Retinal pigment epithelial cell (primary cell): Measurements from ENCODE around the gene TEX28.

ENCODE experiments used
- DNase-seq: peaks from one replicate; pipeline ENCODE4 v3.0.0-alpha.2; 2010; ENCODE audit warnings: low read depth
- H3K4me3 ChIP-seq: 2 replicates; pipeline ENCODE4 v1.5.1; 2011; ENCODE audit warnings: mild to moderate bottlenecking, low read length, control low read depth, moderate library complexity
- CTCF ChIP-seq: conservative IDR thresholded peaks from 2 replicates; pipeline ENCODE4 v1.5.1; 2011; ENCODE audit warnings: low read depth, low read length, control low read depth, inconsistent platforms

The TEX28 gene

DNA sequence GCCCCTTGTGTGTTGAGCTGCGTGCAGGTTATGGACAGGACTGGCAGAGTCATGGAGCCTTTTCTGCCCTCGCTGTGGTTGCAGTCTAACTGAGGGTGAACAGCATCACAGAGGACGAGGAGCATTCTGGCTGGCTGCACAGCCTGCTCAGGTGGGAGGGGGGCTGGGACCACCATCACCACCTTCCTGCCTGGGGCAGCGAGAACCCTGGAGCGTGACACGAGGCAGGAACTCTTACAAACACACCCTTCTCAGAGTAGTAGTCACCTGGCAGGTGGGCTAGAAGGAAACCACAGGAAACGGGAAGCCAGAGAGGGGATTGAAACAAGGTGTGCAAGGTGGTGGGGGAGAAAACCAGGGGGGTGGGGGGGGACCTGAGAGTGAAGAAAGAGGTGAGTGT is 26.2 kb upstream of the TEX28 start:
- DNase-seq: no peak
- no peak for TF ChIP-seq CTCF

GRCh38 chrX:154320406-154320805 is 25.5 kb upstream of the TEX28 start:
- TF ChIP-seq CTCF: no peak
- H3K4me3 ChIP-seq: no peak overlapping the region
- no peak for DNase-seq

More for the DNA sequence above, 26.2 kb upstream of the TEX28 start:
- no peak overlapping the region for H3K4me3 ChIP-seq

- peak; percentile 65 for TF ChIP-seq CTCF
- no peak overlapping the region for H3K4me3 ChIP-seq
- no peak for DNase-seq
These were observed 22.6 kb upstream of the TEX28 start for GRCh38 chrX:154317391-154317995.

DNA sequence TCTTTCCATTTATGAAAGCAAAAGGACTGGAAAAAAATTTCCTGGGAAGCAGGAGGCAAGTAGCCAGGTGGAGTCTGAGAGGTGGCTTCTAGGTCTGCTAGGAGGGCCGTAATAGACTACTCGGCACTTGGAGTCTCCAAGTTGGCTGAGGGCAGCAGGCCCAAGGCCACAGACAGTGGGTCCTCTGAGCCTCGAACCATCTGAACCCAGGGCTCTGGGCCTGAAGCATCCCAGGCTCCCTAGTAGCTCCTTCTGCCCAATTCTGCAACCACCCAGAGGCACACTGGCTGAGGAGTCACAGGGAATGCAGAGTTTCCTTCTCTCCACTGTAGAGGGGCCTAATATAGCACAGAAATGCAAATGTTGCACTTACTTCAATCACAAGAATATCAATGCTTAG is 20.5 kb upstream of the TEX28 start:
- H3K4me3 ChIP-seq: no peak overlapping the region
- TF ChIP-seq CTCF: no peak
- no peak for DNase-seq

GRCh38 chrX:154313147-154313546 is 18.2 kb upstream of the TEX28 start:
- no peak for DNase-seq

DNA sequence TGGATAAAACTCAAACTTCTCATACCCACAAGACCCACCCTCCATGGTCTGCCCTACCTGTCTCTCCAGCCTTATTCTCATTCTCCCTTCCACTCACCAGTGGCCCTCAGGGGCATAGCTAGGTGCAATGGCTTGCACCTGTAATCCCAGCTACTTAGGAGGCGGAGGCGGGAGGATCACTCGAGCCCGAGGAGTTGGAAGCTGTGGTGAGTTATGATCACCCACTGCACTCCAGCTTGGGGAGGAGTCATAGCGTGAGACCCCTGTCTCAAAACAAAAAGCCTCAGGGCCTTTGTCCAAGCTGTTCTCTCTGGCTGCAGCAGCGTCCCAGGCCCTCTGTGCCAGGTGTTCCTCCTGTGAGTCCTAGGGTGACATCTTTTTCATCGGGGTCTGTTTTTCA is 17.2 kb upstream of the TEX28 start:
- DNase-seq: no peak
- no peak for TF ChIP-seq CTCF
- H3K4me3 ChIP-seq: no peak overlapping the region

More at GRCh38 chrX:154313147-154313546, 18.2 kb upstream of the TEX28 start:
- TF ChIP-seq CTCF: no peak
- no peak overlapping the region for H3K4me3 ChIP-seq

DNA sequence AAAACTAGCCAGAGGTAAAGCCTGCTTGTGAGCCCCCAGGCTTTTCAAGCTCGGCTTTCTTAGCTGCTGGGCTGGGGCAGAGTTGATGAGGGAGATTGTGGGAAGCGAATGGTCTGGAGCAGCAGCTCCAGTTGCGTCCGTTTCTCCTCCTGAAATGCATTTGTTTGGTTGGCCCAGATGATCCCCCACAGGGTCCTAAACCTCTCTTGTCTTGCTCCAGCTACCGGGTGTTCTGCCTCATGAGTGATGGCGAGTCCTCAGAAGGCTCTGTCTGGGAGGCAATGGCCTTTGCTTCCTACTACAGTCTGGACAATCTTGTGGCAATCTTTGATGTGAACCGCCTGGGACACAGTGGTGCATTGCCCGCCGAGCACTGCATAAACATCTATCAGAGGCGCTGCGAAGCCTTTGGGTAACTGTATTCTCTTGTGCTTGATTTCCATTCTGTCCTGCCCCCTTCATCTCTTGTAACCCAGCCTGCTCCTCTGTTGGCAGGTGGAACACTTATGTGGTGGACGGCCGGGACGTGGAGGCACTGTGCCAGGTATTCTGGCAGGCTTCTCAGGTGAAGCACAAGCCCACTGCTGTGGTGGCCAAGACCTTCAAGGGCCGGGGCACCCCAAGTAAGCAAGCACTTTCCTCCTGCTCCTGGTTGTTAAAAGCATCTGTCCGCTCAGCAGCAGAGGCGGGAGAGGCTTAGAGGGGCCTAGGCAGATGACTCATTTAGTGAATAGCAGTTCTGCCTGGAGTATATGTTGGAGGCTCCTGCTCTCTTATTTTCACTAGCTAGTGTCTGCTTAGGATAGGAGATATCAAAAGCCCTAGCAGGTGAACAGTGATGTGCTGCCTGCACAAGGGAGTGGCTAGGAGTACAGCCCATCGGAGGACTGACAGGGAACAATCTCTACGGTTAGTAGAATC is 16.0 kb upstream of the TEX28 start:
- DNase-seq: no peak
- no peak overlapping the region for H3K4me3 ChIP-seq
- TF ChIP-seq CTCF: no peak
